HG03045 (cell line): ENCODE data around the gene SPTSSA.
A peak's percentile ranks its signal among the peaks of the same experiment; 100 is the strongest.
"Not testable (repeated sequence)": the region's sequence is repeated elsewhere in the genome, so short reads cannot be mapped to it uniquely, and the experiment has no call there.

Experiments
- ATAC-seq: cut with Tn5 transposase; IDR thresholded peaks from one replicate; pipeline ENCODE4 v1.9.1; 2021; ENCODE audit warnings: mild to moderate bottlenecking, moderate library complexity; ENCODE audit not compliant: unreplicated experiment

SPTSSA gene

GRCh38 chr14:34462132-34462893 is at the start of gene SPTSSA:
Gene SPTSSA, minus strand, starts transcription at chr14:34462240. Its CDS starts 33 bp downstream, at chr14:34462207.
- ATAC-seq: peak; percentile 93

- no peak for ATAC-seq
Measured at GRCh38 chr14:34507884-34508283, 45.8 kb upstream of the SPTSSA start.

- no peak for ATAC-seq
Measured at GRCh38 chr14:34507459-34507858, 45.4 kb upstream of the SPTSSA start.

- not testable (repeated sequence) for ATAC-seq
Measured at GRCh38 chr14:34505124-34505491, 43.1 kb upstream of the SPTSSA start.

- not testable (repeated sequence) for ATAC-seq
Measured at GRCh38 chr14:34504027-34504426, 42.0 kb upstream of the SPTSSA start.

GRCh38 chr14:34502545-34503225 is 40.6 kb upstream of the SPTSSA start:
- no peak for ATAC-seq

GRCh38 chr14:34502001-34502400 is 40.0 kb upstream of the SPTSSA start:
- no peak for ATAC-seq

- ATAC-seq: no peak
Measured at GRCh38 chr14:34501004-34501580, 39.1 kb upstream of the SPTSSA start.

- ATAC-seq: no peak
Measured at GRCh38 chr14:34498684-34499412, 36.8 kb upstream of the SPTSSA start.

- no peak for ATAC-seq
Measured at GRCh38 chr14:34496679-34497513, 34.9 kb upstream of the SPTSSA start.

- ATAC-seq: no peak
Measured at GRCh38 chr14:34496007-34496678, 34.1 kb upstream of the SPTSSA start.

GRCh38 chr14:34489324-34489723 is 27.3 kb upstream of the SPTSSA start:
- ATAC-seq: no peak

- no peak for ATAC-seq
Measured at GRCh38 chr14:34488528-34488927, 26.5 kb upstream of the SPTSSA start.

GRCh38 chr14:34484726-34485125 is 22.7 kb upstream of the SPTSSA start:
- ATAC-seq: no peak

GRCh38 chr14:34482463-34482862 is 20.4 kb upstream of the SPTSSA start:
- ATAC-seq: no peak

- no peak for ATAC-seq
Measured at GRCh38 chr14:34479694-34480093, 17.7 kb upstream of the SPTSSA start.

GRCh38 chr14:34478261-34478660 is 16.2 kb upstream of the SPTSSA start:
- ATAC-seq: no peak

GRCh38 chr14:34476036-34476435 is 14.0 kb upstream of the SPTSSA start:
- not testable (repeated sequence) for ATAC-seq

GRCh38 chr14:34475163-34475562 is 13.1 kb upstream of the SPTSSA start:
- no peak for ATAC-seq

- no peak for ATAC-seq
Measured at GRCh38 chr14:34474187-34474679, 12.2 kb upstream of the SPTSSA start.
